ENCODE measurements around the gene ICA1L.

Gene ICA1L

DNA sequence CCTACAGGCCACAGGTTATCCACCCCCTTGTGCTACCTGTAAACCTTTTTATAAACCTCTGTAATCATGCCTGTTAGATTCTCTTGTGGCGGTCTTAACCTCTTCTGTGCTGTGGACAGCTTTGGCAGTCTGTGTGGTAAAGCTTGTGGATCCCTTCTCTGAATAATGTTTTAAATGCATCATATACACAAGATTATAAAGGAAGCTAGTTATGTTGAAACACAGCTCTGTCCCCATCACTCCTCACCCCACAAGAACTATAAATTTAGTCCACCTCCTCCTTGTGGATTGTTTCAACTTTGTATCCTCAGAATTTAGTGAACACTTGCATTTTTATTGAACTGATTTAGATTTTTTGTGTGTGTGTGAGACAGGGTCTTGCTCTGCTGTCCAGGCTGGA is 107.7 kb downstream of the ICA1L start:
- TF ChIP-seq, protein P1, sequence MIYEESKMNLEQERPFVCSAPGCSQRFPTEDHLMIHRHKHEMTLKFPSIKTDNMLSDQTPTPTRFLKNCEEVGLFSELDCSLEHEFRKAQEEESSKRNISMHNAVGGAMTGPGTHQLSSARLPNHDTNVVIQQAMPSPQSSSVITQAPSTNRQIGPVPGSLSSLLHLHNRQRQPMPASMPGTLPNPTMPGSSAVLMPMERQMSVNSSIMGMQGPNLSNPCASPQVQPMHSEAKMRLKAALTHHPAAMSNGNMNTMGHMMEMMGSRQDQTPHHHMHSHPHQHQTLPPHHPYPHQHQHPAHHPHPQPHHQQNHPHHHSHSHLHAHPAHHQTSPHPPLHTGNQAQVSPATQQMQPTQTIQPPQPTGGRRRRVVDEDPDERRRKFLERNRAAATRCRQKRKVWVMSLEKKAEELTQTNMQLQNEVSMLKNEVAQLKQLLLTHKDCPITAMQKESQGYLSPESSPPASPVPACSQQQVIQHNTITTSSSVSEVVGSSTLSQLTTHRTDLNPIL (CRISPR knock-in tag; IDR thresholded peaks at IDR 0.05; ENCODE audit: low read depth), result no peak
- no peak for TF ChIP-seq ZNF8 (CRISPR knock-in tag; IDR thresholded peaks at IDR 0.05)
- no peak for TF ChIP-seq ZC3H10 (CRISPR knock-in tag; IDR thresholded peaks at IDR 0.05)
- no peak for TF ChIP-seq ZNF565 (CRISPR knock-in tag; conservative IDR thresholded peaks at IDR 0.05; ENCODE audit: low read depth)
- TF ChIP-seq RARB (CRISPR knock-in tag; IDR thresholded peaks at IDR 0.05), result no peak
- no peak for TF ChIP-seq ZFP30 (CRISPR knock-in tag; IDR thresholded peaks at IDR 0.05)
- no peak for TF ChIP-seq ISL1 (CRISPR knock-in tag; IDR thresholded peaks at IDR 0.05)

DNA sequence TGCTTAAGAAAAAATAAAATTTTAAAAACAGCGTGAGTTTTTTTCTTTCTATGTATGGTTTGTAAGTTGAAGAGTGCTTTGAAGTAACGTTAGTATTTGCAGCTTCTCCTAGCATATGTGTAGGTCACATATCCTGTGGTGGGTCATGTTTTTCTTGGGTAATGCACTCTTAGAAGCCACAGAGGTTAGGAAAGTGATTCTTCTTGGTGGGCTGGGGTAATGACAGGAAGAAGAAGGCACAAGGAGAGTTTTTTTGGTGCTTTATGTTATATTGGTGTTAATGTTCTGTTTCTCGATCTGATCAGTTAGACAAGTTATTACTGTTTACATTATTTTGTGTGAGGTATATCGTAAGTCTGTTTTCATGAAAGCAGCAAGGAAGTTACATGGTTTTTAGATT is 109.0 kb downstream of the ICA1L start:
- ATAC-seq, result no peak
- TF ChIP-seq SNAI2 (CRISPR knock-in tag; IDR thresholded peaks at IDR 0.05) (no peak), TCF4 (CRISPR knock-in tag; IDR thresholded peaks at IDR 0.05; ENCODE audit: borderline replicate concordance) (no peak), RARB (CRISPR knock-in tag; IDR thresholded peaks at IDR 0.05) (no peak), GLIS3 (CRISPR knock-in tag; IDR thresholded peaks at IDR 0.05) (no peak), ZNF565 (CRISPR knock-in tag; conservative IDR thresholded peaks at IDR 0.05; ENCODE audit: low read depth) (no peak), BACH2 (CRISPR knock-in tag; IDR thresholded peaks at IDR 0.05; ENCODE audit: borderline replicate concordance) (no peak), TOX (CRISPR knock-in tag; IDR thresholded peaks at IDR 0.05; ENCODE audit: borderline replicate concordance) (no peak), OSR1 (CRISPR knock-in tag; IDR thresholded peaks at IDR 0.05) (no peak), ZFP30 (CRISPR knock-in tag; IDR thresholded peaks at IDR 0.05) (no peak), ESRRG (CRISPR knock-in tag; IDR thresholded peaks at IDR 0.05) (no peak), ARNTL (CRISPR knock-in tag; IDR thresholded peaks at IDR 0.05; ENCODE audit: borderline replicate concordance, low read depth) (no peak), ZNF70 (CRISPR knock-in tag; IDR thresholded peaks at IDR 0.05) (no peak), ZNF8 (CRISPR knock-in tag; IDR thresholded peaks at IDR 0.05) (no peak), ZC3H10 (CRISPR knock-in tag; IDR thresholded peaks at IDR 0.05) (no peak), CSDC2 (CRISPR knock-in tag; IDR thresholded peaks at IDR 0.05) (no peak)
- TF ChIP-seq, protein P2, sequence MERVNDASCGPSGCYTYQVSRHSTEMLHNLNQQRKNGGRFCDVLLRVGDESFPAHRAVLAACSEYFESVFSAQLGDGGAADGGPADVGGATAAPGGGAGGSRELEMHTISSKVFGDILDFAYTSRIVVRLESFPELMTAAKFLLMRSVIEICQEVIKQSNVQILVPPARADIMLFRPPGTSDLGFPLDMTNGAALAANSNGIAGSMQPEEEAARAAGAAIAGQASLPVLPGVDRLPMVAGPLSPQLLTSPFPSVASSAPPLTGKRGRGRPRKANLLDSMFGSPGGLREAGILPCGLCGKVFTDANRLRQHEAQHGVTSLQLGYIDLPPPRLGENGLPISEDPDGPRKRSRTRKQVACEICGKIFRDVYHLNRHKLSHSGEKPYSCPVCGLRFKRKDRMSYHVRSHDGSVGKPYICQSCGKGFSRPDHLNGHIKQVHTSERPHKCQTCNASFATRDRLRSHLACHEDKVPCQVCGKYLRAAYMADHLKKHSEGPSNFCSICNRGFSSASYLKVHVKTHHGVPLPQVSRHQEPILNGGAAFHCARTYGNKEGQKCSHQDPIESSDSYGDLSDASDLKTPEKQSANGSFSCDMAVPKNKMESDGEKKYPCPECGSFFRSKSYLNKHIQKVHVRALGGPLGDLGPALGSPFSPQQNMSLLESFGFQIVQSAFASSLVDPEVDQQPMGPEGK (CRISPR knock-in tag; IDR thresholded peaks at IDR 0.05; ENCODE audit: borderline replicate concordance), result no peak
- TF ChIP-seq, protein P3, sequence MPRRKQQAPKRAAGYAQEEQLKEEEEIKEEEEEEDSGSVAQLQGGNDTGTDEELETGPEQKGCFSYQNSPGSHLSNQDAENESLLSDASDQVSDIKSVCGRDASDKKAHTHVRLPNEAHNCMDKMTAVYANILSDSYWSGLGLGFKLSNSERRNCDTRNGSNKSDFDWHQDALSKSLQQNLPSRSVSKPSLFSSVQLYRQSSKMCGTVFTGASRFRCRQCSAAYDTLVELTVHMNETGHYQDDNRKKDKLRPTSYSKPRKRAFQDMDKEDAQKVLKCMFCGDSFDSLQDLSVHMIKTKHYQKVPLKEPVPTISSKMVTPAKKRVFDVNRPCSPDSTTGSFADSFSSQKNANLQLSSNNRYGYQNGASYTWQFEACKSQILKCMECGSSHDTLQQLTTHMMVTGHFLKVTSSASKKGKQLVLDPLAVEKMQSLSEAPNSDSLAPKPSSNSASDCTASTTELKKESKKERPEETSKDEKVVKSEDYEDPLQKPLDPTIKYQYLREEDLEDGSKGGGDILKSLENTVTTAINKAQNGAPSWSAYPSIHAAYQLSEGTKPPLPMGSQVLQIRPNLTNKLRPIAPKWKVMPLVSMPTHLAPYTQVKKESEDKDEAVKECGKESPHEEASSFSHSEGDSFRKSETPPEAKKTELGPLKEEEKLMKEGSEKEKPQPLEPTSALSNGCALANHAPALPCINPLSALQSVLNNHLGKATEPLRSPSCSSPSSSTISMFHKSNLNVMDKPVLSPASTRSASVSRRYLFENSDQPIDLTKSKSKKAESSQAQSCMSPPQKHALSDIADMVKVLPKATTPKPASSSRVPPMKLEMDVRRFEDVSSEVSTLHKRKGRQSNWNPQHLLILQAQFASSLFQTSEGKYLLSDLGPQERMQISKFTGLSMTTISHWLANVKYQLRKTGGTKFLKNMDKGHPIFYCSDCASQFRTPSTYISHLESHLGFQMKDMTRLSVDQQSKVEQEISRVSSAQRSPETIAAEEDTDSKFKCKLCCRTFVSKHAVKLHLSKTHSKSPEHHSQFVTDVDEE (CRISPR knock-in tag; IDR thresholded peaks at IDR 0.05), result no peak
- TF ChIP-seq, protein P1 (CRISPR knock-in tag; IDR thresholded peaks at IDR 0.05; ENCODE audit: low read depth), result no peak
- TF ChIP-seq, protein P4, sequence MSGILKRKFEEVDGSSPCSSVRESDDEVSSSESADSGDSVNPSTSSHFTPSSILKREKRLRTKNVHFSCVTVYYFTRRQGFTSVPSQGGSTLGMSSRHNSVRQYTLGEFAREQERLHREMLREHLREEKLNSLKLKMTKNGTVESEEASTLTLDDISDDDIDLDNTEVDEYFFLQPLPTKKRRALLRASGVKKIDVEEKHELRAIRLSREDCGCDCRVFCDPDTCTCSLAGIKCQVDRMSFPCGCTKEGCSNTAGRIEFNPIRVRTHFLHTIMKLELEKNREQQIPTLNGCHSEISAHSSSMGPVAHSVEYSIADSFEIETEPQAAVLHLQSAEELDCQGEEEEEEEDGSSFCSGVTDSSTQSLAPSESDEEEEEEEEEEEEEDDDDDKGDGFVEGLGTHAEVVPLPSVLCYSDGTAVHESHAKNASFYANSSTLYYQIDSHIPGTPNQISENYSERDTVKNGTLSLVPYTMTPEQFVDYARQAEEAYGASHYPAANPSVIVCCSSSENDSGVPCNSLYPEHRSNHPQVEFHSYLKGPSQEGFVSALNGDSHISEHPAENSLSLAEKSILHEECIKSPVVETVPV (CRISPR knock-in tag; IDR thresholded peaks at IDR 0.05), result no peak
- TF ChIP-seq, protein P5, sequence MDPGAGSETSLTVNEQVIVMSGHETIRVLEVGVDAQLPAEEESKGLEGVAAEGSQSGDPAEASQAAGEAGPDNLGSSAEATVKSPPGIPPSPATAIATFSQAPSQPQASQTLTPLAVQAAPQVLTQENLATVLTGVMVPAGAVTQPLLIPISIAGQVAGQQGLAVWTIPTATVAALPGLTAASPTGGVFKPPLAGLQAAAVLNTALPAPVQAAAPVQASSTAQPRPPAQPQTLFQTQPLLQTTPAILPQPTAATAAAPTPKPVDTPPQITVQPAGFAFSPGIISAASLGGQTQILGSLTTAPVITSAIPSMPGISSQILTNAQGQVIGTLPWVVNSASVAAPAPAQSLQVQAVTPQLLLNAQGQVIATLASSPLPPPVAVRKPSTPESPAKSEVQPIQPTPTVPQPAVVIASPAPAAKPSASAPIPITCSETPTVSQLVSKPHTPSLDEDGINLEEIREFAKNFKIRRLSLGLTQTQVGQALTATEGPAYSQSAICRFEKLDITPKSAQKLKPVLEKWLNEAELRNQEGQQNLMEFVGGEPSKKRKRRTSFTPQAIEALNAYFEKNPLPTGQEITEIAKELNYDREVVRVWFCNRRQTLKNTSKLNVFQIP (CRISPR knock-in tag; IDR thresholded peaks at IDR 0.05; ENCODE audit: borderline replicate concordance, low read depth), result no peak

More for the DNA sequence above, 107.7 kb downstream of the ICA1L start:
- no peak for ATAC-seq

Measured in SK-N-SH treated with all-trans-retinoic acid at 6 μM for 48 hours (cell line).